ENCODE data around the gene ZNF324B.

The ZNF324B gene

DNA sequence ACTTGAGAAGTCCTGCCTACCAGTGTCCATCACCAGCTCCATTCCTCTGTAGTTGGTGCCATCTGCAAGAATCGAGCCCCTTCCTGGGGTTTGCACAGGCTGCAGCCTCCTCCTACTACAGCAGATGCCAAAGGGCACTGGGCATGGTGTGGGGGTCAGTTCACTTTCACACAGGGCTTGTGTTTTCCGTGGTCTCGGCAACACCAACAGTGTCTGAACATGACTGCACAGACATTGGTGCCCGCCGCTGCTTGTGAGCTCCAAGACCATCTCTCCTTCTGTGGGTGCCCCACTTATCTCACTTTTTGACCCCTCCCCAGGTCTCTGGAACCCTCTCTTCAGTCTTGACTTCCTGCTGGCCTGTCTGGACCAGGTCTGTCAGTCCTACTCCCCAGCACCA, 40.0 kb downstream of the ZNF324B start:
- Histone ChIP-seq H2AK5ac (ENCODE audit: low read length) (no peak overlapping the region), H2BK5ac (ENCODE audit: low read length) (no peak overlapping the region)
- no CpG with 5 or more reads among the region's 5 CpGs for WGBS (ENCODE audit: extremely low coverage, insufficient coverage, low lambda C conversion rate)

GRCh38 chr19:58492265-58492664, 40.8 kb downstream of the ZNF324B start:
- no CpG with 5 or more reads among the region's 14 CpGs for WGBS (ENCODE audit: extremely low coverage, insufficient coverage, low lambda C conversion rate)

More for the DNA sequence above, 40.0 kb downstream of the ZNF324B start:
- H3K23ac ChIP-seq (ENCODE audit: low read length), result no peak overlapping the region
- H3K4me1 ChIP-seq (ENCODE audit: control insufficient read depth, low read depth, low read length), result no peaks in the 10 kb centered on the region
- H3K36me3 ChIP-seq (ENCODE audit: control insufficient read depth, insufficient read depth, low read length), result no peaks in the 10 kb centered on the region
- no peaks in the 10 kb centered on the region for H3K79me1 ChIP-seq (ENCODE audit: low read length)
- H2BK15ac ChIP-seq (replicated peaks; ENCODE audit: low read depth), result no peak overlapping the region
- H3K79me2 ChIP-seq (ENCODE audit: control insufficient read depth, insufficient read depth, low read length), result no peaks in the 10 kb centered on the region
- H3K4me2 ChIP-seq (ENCODE audit: low read length), result no peak overlapping the region
- H3K4ac ChIP-seq (ENCODE audit: low read depth, low read length), result no peak overlapping the region
- no peak overlapping the region for H3K18ac ChIP-seq (ENCODE audit: low read length)
- H4K8ac ChIP-seq (ENCODE audit: low read depth, low read length), result no peak overlapping the region
- no peak overlapping the region for H3K9ac ChIP-seq (ENCODE audit: low read length)
- no peak overlapping the region for H3K56ac ChIP-seq (ENCODE audit: low read length)
- no peak overlapping the region for H4K5ac ChIP-seq (ENCODE audit: low read length)
- no peaks in the 10 kb centered on the region for H3K27me3 ChIP-seq (ENCODE audit: insufficient read depth, low read length, poor library complexity)
- no peak overlapping the region for H2BK120ac ChIP-seq (ENCODE audit: low read depth, low read length)
- DNase-seq, result no peak
- no peak overlapping the region for H3K4me3 ChIP-seq (ENCODE audit: low read length)
- no peak overlapping the region for H3K27ac ChIP-seq (ENCODE audit: low read depth, low read length)

GRCh38 chr19:58497634-58498170, 46.3 kb downstream of the ZNF324B start:
- no peak overlapping the region for H4K8ac ChIP-seq (ENCODE audit: low read depth, low read length)
- no peaks in the 10 kb centered on the region for H3K36me3 ChIP-seq (ENCODE audit: control insufficient read depth, insufficient read depth, low read length)
- no peak overlapping the region for H3K9ac ChIP-seq (ENCODE audit: low read length)
- WGBS (ENCODE audit: extremely low coverage, insufficient coverage, low lambda C conversion rate), result no CpG with 5 or more reads among the region's 8 CpGs
- no peak overlapping the region for H3K18ac ChIP-seq (ENCODE audit: low read length)
- no peak overlapping the region for H2BK15ac ChIP-seq (replicated peaks; ENCODE audit: low read depth)
- H3K27ac ChIP-seq (ENCODE audit: low read depth, low read length), result no peak overlapping the region
- H2BK120ac ChIP-seq (ENCODE audit: low read depth, low read length), result no peak overlapping the region
- no peaks in the 10 kb centered on the region for H3K27me3 ChIP-seq (ENCODE audit: insufficient read depth, low read length, poor library complexity)
- no peak overlapping the region for H3K4me2 ChIP-seq (ENCODE audit: low read length)
- no peak overlapping the region for H3K4me3 ChIP-seq (ENCODE audit: low read length)
- H3K79me2 ChIP-seq (ENCODE audit: control insufficient read depth, insufficient read depth, low read length), result no peaks in the 10 kb centered on the region
- H3K79me1 ChIP-seq (ENCODE audit: low read length), result peaks cover 4% of the 10 kb centered on the region
- no peaks in the 10 kb centered on the region for H3K4me1 ChIP-seq (ENCODE audit: control insufficient read depth, low read depth, low read length)
- H3K56ac ChIP-seq (ENCODE audit: low read length), result no peak overlapping the region
- H2BK5ac ChIP-seq (ENCODE audit: low read length), result no peak overlapping the region
- H3K23ac ChIP-seq (ENCODE audit: low read length), result no peak overlapping the region
- H4K5ac ChIP-seq (ENCODE audit: low read length), result no peak overlapping the region
- DNase-seq, result no peak
- H3K4ac ChIP-seq (ENCODE audit: low read depth, low read length), result no peak overlapping the region
- no peak overlapping the region for H2AK5ac ChIP-seq (ENCODE audit: low read length)

More at GRCh38 chr19:58492265-58492664, 40.8 kb downstream of the ZNF324B start:
- Histone ChIP-seq H3K27ac (ENCODE audit: low read depth, low read length) (no peak overlapping the region), H4K5ac (ENCODE audit: low read length) (no peak overlapping the region), H3K9ac (ENCODE audit: low read length) (no peak overlapping the region), H3K79me2 (ENCODE audit: control insufficient read depth, insufficient read depth, low read length) (no peaks in the 10 kb centered on the region), H3K56ac (ENCODE audit: low read length) (no peak overlapping the region), H3K4ac (ENCODE audit: low read depth, low read length) (no peak overlapping the region), H3K23ac (ENCODE audit: low read length) (no peak overlapping the region), H3K4me1 (ENCODE audit: control insufficient read depth, low read depth, low read length) (no peaks in the 10 kb centered on the region), H3K18ac (ENCODE audit: low read length) (no peak overlapping the region), H4K8ac (ENCODE audit: low read depth, low read length) (no peak overlapping the region), H3K4me3 (ENCODE audit: low read length) (no peak overlapping the region), H3K36me3 (ENCODE audit: control insufficient read depth, insufficient read depth, low read length) (no peaks in the 10 kb centered on the region), H3K4me2 (ENCODE audit: low read length) (no peak overlapping the region), H3K79me1 (ENCODE audit: low read length) (no peaks in the 10 kb centered on the region), H3K27me3 (ENCODE audit: insufficient read depth, low read length, poor library complexity) (no peaks in the 10 kb centered on the region), H2AK5ac (ENCODE audit: low read length) (no peak overlapping the region), H2BK15ac (replicated peaks; ENCODE audit: low read depth) (no peak overlapping the region), H2BK5ac (ENCODE audit: low read length) (no peak overlapping the region), H2BK120ac (ENCODE audit: low read depth, low read length) (no peak overlapping the region)
- DNase-seq, result no peak

DNA sequence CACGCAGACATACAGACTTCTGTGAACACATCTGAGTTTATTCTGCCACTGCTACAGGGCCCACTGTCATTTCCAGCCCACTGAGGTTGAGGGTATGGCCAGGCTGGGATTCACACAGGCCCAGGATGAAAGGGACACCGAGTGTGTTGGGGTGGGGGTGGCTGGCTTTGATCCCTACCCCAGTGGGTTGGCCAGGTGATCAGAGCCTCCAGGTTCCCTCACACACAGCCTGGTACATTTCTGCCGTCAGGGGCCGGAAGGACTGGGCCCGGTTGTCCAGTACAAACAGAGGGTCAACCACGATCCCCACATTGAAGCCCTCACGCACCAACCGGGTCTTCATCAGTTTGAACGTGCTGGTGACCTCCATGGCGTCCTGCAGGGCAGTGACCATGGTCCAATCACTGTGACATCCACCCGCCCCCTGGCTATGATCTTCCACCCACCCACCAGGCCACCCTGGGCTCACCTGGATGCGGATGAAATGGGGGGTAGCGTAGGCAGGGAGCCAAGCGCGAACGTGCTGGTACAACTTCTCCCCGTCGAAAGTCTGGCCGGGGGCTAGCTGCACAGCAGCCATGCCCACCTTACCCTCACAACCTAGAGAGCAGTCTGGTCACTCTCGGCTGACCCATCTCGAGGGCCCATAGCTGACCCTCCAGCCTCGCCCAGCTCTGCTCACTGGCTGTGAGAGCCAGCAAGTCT, 47.0 kb downstream of the ZNF324B start:
- Histone ChIP-seq H3K18ac (ENCODE audit: low read length) (no peak overlapping the region), H4K8ac (ENCODE audit: low read depth, low read length) (no peak overlapping the region), H3K27me3 (ENCODE audit: insufficient read depth, low read length, poor library complexity) (no peaks in the 10 kb centered on the region), H3K36me3 (ENCODE audit: control insufficient read depth, insufficient read depth, low read length) (no peaks in the 10 kb centered on the region), H3K79me2 (ENCODE audit: control insufficient read depth, insufficient read depth, low read length) (no peaks in the 10 kb centered on the region), H3K4me3 (ENCODE audit: low read length) (peak overlapping the region; percentile 86), H3K56ac (ENCODE audit: low read length) (peak overlapping the region; percentile 96), H2AK5ac (ENCODE audit: low read length) (peak overlapping the region; percentile 10), H3K4me1 (ENCODE audit: control insufficient read depth, low read depth, low read length) (no peaks in the 10 kb centered on the region), H3K9ac (ENCODE audit: low read length) (peak overlapping the region; percentile 78), H3K27ac (ENCODE audit: low read depth, low read length) (no peak overlapping the region), H2BK5ac (ENCODE audit: low read length) (no peak overlapping the region), H2BK120ac (ENCODE audit: low read depth, low read length) (no peak overlapping the region), H3K4me2 (ENCODE audit: low read length) (peak overlapping the region; percentile 99), H3K23ac (ENCODE audit: low read length) (no peak overlapping the region), H2BK15ac (replicated peaks; ENCODE audit: low read depth) (no peak overlapping the region), H3K4ac (ENCODE audit: low read depth, low read length) (no peak overlapping the region), H4K5ac (ENCODE audit: low read length) (no peak overlapping the region), H3K79me1 (ENCODE audit: low read length) (peaks cover 4% of the 10 kb centered on the region)
- WGBS (ENCODE audit: extremely low coverage, insufficient coverage, low lambda C conversion rate), result no CpG with 5 or more reads among the region's 22 CpGs
- no peak for DNase-seq

GRCh38 chr19:58499021-58499927, 47.9 kb downstream of the ZNF324B start:
- Histone ChIP-seq H2AK5ac (ENCODE audit: low read length) (no peak overlapping the region), H3K9ac (ENCODE audit: low read length) (peak overlapping the region; percentile 89), H3K79me2 (ENCODE audit: control insufficient read depth, insufficient read depth, low read length) (no peaks in the 10 kb centered on the region), H2BK120ac (ENCODE audit: low read depth, low read length) (no peak overlapping the region), H3K23ac (ENCODE audit: low read length) (peak overlapping the region; percentile 94), H3K79me1 (ENCODE audit: low read length) (peaks cover 4% of the 10 kb centered on the region), H3K4me1 (ENCODE audit: control insufficient read depth, low read depth, low read length) (no peaks in the 10 kb centered on the region), H3K27me3 (ENCODE audit: insufficient read depth, low read length, poor library complexity) (no peaks in the 10 kb centered on the region), H3K27ac (ENCODE audit: low read depth, low read length) (peak overlapping the region; percentile 90), H2BK5ac (ENCODE audit: low read length) (peak overlapping the region; percentile 45), H3K4me3 (ENCODE audit: low read length) (peak overlapping the region; percentile 86), H4K8ac (ENCODE audit: low read depth, low read length) (no peak overlapping the region), H3K56ac (ENCODE audit: low read length) (peak overlapping the region; percentile 99), H4K5ac (ENCODE audit: low read length) (no peak overlapping the region), H3K36me3 (ENCODE audit: control insufficient read depth, insufficient read depth, low read length) (no peaks in the 10 kb centered on the region), H3K4ac (ENCODE audit: low read depth, low read length) (no peak overlapping the region), H3K4me2 (ENCODE audit: low read length) (peak overlapping the region; percentile 99), H2BK15ac (replicated peaks; ENCODE audit: low read depth) (no peak overlapping the region), H3K18ac (ENCODE audit: low read length) (peak overlapping the region; percentile 35)
- WGBS (ENCODE audit: extremely low coverage, insufficient coverage, low lambda C conversion rate), result no CpG with 5 or more reads among the region's 60 CpGs
- peak; percentile 100 for DNase-seq

Measured in mesendoderm (in vitro differentiated cells).